Thymus (tissue), 11 donors: ENCODE results near the gene COL9A1. TPM values are rescaled to one million over a fixed set of nuclear protein-coding genes. Genes with fewer than 3 reads are reported as not detected.
A peak's percentile ranks its signal among the peaks of the same experiment; 100 is the strongest.
"Not testable (repeated sequence)": the region's sequence is repeated elsewhere in the genome, so short reads cannot be mapped to it uniquely, and the experiment has no call there.

Experiments
- DNase-seq, 9 donors: peaks; one replicate each; pipeline ENCODE4 v3.0.0-alpha.2; 2013; ENCODE audit warnings: low spot score in 9 of 9, low read depth in 6 of 9, missing footprints in 1 of 9
- H3K27ac ChIP-seq, 2 donors: one replicate each; pipeline ENCODE4 v1.5.1; 2013; ENCODE audit warnings: control low read depth in 1 of 2, low read depth in 1 of 2, low read length in 1 of 2, mild to moderate bottlenecking in 1 of 2, moderate library complexity in 1 of 2
- H3K27me3 ChIP-seq, 2 donors: one replicate each; pipeline ENCODE4 v1.5.1; 2013; ENCODE audit warnings: low read length in 1 of 2; ENCODE audit not compliant: control insufficient read depth in 2 of 2, insufficient read depth in 1 of 2
- H3K36me3 ChIP-seq, 2 donors: one replicate each; pipeline ENCODE4 v1.5.1; 2013; ENCODE audit warnings: low read length in 1 of 2, mild to moderate bottlenecking in 1 of 2, moderate library complexity in 1 of 2; ENCODE audit not compliant: control insufficient read depth in 2 of 2, insufficient read depth in 2 of 2
- H3K4me1 ChIP-seq, 2 donors: one replicate each; pipeline ENCODE4 v1.5.1; 2013; ENCODE audit warnings: low read length in 2 of 2; ENCODE audit not compliant: control insufficient read depth in 2 of 2, insufficient read depth in 2 of 2
- H3K4me3 ChIP-seq, 2 donors: one replicate each; pipeline ENCODE4 v1.5.1; 2013; ENCODE audit warnings: low read length in 2 of 2, control low read depth in 1 of 2, mild to moderate bottlenecking in 1 of 2
- H3K9me3 ChIP-seq, 2 donors: one replicate each; pipeline ENCODE4 v1.5.1; 2013; ENCODE audit warnings: low read length in 1 of 2, mild to moderate bottlenecking in 1 of 2; ENCODE audit not compliant: control insufficient read depth in 2 of 2, insufficient read depth in 1 of 2
- WGBS: extraction: QIAGEN DNeasy Blood & Tissue Kit; methylation state at CpG from one replicate; pipeline ENCODE4 v1.1.7; 2013; 5-methylcytosine and 5-hydroxymethylcytosine counted together
- polyA plus RNA-seq: library from polyadenylated mRNA; stranded (reverse); fragments of 200-250 nt; gene quantifications from one replicate; pipeline ENCODE4 v1.2.3, GENCODE V29; 2013
- total RNA-seq: library from RNA; stranded (reverse); fragments of 120-200 nt; gene quantifications from one replicate; pipeline ENCODE4 v1.2.4, GENCODE V29; 2013
- donor health status: healthy.

COL9A1 gene
- total and polyA plus RNA-seq, 2 donors = 0.32 to 1.2 TPM

- Histone ChIP-seq H3K36me3 (no peaks in the 10 kb centered on the region), H3K4me1 (no peaks in the 10 kb centered on the region), H3K27ac (no peak overlapping the region), H3K27me3 (no peaks in the 10 kb centered on the region), H3K9me3 (no peaks in the 10 kb centered on the region), H3K4me3 (no peak overlapping the region)
- no peak for DNase-seq
These were observed 22.1 kb upstream of the COL9A1 start for GRCh38 chr6:70325009-70325408.

GRCh38 chr6:70317799-70318198, 14.9 kb upstream of the COL9A1 start:
- WGBS = 97% methylated on average over 12 of the region's 12 CpGs
- not testable (repeated sequence) for H3K4me1 ChIP-seq, H3K9me3 ChIP-seq, H3K4me3 ChIP-seq, DNase-seq, H3K36me3 ChIP-seq, H3K27me3 ChIP-seq, H3K27ac ChIP-seq

- Histone ChIP-seq H3K4me3 (no peak overlapping the region), H3K36me3 (no peaks in the 10 kb centered on the region), H3K9me3 (no peaks in the 10 kb centered on the region), H3K27ac (no peak overlapping the region), H3K27me3 (no peaks in the 10 kb centered on the region), H3K4me1 (no peaks in the 10 kb centered on the region)
- WGBS = 85% methylated on average over 2 of the region's 2 CpGs
- DNase-seq = no peak
These were observed 12.3 kb upstream of the COL9A1 start for GRCh38 chr6:70315079-70315751.

GRCh38 chr6:70314296-70314695, 11.4 kb upstream of the COL9A1 start:
- Histone ChIP-seq H3K27ac (no peak overlapping the region), H3K4me1 (no peaks in the 10 kb centered on the region), H3K36me3 (no peaks in the 10 kb centered on the region), H3K9me3 (no peaks in the 10 kb centered on the region), H3K27me3 (no peaks in the 10 kb centered on the region), H3K4me3 (no peak overlapping the region)
- no peak for DNase-seq
- 85% methylated on average over 4 of the region's 4 CpGs for WGBS

- Histone ChIP-seq H3K4me3 (no peak overlapping the region), H3K36me3 (no peaks in the 10 kb centered on the region), H3K9me3 (no peaks in the 10 kb centered on the region), H3K27ac (no peak overlapping the region), H3K4me1 (no peaks in the 10 kb centered on the region), H3K27me3 (no peaks in the 10 kb centered on the region)
- WGBS = 41% methylated on average over 5 of the region's 5 CpGs
- no peak for DNase-seq
These were observed 9.4 kb upstream of the COL9A1 start for GRCh38 chr6:70312165-70312745.

- WGBS = 24% methylated on average over 4 of the region's 4 CpGs
- H3K36me3 ChIP-seq = no peaks in the 10 kb centered on the region
- no peak overlapping the region for H3K27ac ChIP-seq
- no peak overlapping the region for H3K4me3 ChIP-seq
- no peaks in the 10 kb centered on the region for H3K4me1 ChIP-seq
- no peaks in the 10 kb centered on the region for H3K27me3 ChIP-seq
- DNase-seq = peak in 5 of 9 donors; percentile 5 to 49 (median 9)
- no peaks in the 10 kb centered on the region for H3K9me3 ChIP-seq
These were observed 7.3 kb upstream of the COL9A1 start for GRCh38 chr6:70310063-70310694.

GRCh38 chr6:70309243-70309642, 6.4 kb upstream of the COL9A1 start:
- DNase-seq = no peak
- H3K4me3 ChIP-seq = no peak overlapping the region
- H3K27me3 ChIP-seq = no peaks in the 10 kb centered on the region
- no peaks in the 10 kb centered on the region for H3K36me3 ChIP-seq
- no peaks in the 10 kb centered on the region for H3K4me1 ChIP-seq
- no peak overlapping the region for H3K27ac ChIP-seq
- 76% methylated on average over 2 of the region's 2 CpGs for WGBS
- H3K9me3 ChIP-seq = no peaks in the 10 kb centered on the region

GRCh38 chr6:70308142-70308541, 5.3 kb upstream of the COL9A1 start:
- not testable (repeated sequence) for H3K9me3 ChIP-seq, H3K4me1 ChIP-seq, H3K27ac ChIP-seq, H3K27me3 ChIP-seq, H3K36me3 ChIP-seq, DNase-seq, H3K4me3 ChIP-seq

- Histone ChIP-seq H3K4me3 (no peak overlapping the region), H3K36me3 (no peaks in the 10 kb centered on the region), H3K27ac (no peak overlapping the region), H3K9me3 (no peaks in the 10 kb centered on the region), H3K4me1 (no peaks in the 10 kb centered on the region), H3K27me3 (no peaks in the 10 kb centered on the region)
- DNase-seq = no peak
- 74% methylated on average over 3 of the region's 3 CpGs for WGBS
These were observed 4.1 kb upstream of the COL9A1 start for GRCh38 chr6:70307008-70307407.
